ENCODE measurements around the gene PRKAG2.

- TF ChIP-seq EZH2 (IDR thresholded peaks at IDR 0.05; ENCODE audit: insufficient read depth, poor library complexity, severe bottlenecking) (no peak), EZH2phosphoT487 (IDR thresholded peaks at IDR 0.05; ENCODE audit: insufficient read depth, low read depth) (no peak)
These were observed 19.2 kb upstream of the PRKAG2 start for GRCh38 chr7:151896086-151896485.
